GM19025 (cell line): ENCODE measurements around the gene MTPN.

Experiments used
- ATAC-seq: cut with Tn5 transposase; IDR thresholded peaks from one replicate; pipeline ENCODE4 v1.9.1; 2021; ENCODE audit warnings: mild to moderate bottlenecking, low read depth, moderate library complexity; ENCODE audit not compliant: unreplicated experiment

MTPN gene

DNA sequence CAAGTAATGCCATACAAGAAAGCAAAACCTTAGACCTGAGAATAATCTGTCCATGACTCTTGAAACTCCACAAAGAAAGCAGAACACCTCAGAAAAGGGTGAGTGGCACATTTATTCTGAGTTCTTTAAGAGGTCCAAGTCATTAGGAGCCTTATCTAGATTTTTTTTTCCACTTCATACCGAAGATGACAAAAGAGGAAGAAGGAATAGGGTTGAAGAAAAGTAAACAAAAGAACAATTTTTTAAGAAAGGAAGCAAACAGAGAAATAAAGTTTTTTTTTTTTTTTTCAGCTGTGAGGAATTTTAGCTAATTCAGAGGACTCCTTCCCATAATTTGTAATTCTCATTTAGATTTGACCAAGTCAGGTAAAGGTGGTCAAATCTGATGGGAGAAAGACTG, 13.1 kb upstream of the MTPN start:
- ATAC-seq, result no peak

DNA sequence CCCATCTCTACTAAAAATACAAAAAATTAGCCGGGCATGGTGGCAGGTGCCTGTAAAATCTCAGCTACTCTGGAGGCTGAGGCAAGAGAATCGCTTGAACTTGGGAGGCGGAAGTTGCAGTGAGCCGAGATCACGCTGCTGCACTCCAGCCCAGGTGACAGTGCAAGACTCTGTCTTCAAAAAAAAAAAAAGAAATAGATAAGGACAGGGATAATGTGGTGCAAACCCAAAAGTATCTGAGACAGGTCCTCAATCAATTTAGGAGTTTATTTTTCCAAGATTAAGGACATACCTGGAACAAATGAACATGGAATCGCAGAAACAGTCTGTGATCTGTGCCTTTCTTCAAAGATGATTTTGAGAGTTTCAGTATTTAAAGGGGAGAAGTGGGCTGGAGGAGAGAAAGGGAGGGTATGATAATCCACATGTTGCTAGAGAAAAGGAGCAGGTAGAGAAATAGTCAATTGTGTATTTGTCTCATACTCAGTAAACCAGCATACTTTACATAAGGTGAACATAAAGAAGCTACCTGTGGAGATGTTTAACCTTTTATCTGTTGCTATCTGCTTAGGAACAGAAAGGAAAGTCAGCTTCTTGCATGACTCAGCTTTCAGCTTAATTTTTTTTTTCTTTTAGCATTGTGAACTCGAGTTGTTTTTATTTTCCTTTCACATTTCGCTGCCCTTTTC, 4.9 kb upstream of the MTPN start:
- no peak for ATAC-seq

DNA sequence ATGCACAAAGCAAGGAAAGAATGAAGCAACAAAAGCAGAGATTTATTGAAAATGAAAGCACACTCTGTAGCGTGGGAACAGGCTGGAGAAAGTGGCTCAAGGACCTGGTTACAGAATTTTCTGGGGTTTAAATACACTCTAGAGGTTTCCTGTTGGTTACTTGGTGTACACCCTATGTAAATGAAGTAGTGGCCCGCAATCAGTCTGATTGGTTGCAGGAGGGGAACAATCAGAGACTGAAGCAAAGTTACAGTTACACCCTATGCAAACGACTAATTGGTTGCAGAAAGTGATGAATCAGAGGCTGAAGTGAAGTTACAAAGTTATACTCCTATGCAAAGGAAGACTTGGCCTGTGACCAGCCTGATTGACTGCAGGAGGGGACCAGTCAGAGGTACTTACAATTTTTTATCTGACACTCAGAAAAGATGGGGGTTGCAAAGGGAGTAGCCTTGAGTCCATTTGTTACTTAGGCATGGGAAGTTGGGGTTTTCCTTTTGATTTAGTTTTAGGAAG, 3.6 kb upstream of the MTPN start:
- ATAC-seq, result peak; percentile 81

GRCh38 chr7:135980012-135980551, 2.9 kb upstream of the MTPN start:
- ATAC-seq, result no peak

- no peak for ATAC-seq
Observed at GRCh38 chr7:135979471-135980011, 2.4 kb upstream of the MTPN start.

DNA sequence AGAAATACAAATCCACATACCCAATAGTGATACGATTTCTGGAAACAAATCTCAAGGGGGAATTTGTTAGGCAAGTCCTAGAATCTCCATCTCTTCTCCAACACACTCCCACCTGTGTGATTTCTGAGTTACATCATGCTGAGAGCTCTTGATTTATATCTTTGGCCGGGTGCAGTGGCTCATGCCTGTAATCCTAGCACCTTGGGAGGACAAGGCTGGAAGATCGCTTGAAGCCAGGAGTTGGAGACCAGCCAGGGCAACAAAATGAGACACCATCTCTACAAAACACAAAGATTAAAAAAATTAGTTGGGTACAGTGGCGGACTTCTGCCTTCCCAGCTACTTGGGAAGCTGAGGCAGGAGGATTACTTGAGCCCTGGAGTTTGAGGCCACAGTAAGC, 1.5 kb upstream of the MTPN start:
- no peak for ATAC-seq

DNA sequence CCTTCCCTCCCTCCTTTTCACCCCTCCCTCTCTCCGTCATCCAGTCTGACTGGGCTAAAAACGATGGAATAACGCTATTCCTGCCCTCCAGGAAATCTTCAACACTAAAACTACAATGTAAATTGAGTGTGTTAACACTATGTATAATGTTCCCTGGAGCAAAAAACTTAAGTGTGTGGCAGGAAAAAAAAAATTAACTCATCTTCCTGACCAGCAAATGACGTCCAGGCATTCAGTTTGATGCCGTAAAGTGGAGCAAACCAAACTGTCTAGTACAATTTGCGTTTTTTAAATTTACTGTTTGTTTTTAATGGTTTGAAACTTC, 545 bp upstream of the MTPN start:
- ATAC-seq, result no peak

DNA sequence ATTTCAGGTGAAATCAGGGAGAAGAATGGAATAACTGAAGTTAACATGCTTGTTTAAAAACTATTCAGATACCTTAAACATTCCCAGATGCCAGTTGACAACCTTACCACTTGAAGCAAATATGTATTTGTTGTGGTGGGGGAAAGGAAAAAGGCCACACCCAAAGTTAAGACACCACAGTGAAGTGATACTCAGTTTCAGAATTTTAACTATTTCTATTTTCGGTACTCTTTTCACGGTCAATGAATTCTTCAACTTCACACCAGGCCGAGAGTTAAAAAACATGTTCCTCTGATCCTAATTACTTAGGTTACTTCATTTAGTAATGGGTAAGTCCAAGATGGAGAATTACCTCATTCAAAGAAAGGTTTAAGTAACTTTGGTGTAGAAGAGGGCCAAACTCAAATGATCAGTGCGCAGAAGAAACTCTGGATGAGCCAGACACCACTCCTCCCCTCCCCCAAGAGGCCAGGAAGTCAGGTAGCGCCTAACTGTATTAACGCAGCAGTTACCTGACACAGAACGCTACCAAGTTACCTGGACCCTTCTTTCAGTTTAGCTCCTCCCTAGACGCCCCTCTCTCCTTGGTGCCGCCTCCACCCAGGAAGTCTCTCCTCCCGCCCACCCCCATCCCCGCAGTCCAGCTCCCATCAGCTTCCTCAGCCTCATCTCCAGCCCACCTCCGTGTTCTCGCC, 700 bp downstream of the MTPN start:
- ATAC-seq, result no peak

DNA sequence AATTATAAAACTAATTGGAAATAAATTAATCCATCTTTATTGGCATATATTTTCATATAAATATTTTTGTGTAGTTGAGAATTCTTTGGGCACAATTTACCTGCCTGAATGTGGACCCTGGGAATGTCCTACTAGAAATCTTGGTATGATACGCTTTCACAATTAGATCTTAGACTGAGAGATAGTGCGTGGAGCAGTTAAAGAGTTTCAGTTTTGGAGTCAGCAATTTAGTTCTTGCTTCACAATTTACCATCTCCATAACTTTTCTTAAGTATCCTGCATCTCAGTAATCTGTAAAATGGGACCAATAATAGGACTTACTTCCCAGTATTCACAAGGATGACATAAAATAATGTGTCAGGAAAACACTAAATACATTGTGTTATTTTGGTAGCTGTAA, 2.0 kb downstream of the MTPN start:
- ATAC-seq, result no peak

DNA sequence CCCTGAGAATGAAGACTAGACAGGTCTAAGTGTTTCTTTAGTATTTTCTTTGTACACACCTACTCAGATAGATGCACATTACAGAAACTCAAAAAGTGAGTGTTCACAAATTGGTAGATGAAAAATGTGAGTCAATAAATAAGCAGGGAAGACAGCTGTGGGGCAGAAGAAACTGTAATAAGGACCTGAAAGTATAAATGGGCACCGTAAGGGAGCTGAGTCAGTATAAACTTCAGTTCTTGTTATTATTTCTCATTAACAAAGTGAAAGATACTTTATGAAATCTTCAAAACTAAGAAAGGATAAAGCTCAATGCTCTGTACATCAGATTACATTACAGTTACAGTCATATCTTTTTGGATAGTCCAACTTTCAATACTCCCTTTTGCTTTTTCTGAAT, 2.5 kb downstream of the MTPN start:
- ATAC-seq, result no peak

DNA sequence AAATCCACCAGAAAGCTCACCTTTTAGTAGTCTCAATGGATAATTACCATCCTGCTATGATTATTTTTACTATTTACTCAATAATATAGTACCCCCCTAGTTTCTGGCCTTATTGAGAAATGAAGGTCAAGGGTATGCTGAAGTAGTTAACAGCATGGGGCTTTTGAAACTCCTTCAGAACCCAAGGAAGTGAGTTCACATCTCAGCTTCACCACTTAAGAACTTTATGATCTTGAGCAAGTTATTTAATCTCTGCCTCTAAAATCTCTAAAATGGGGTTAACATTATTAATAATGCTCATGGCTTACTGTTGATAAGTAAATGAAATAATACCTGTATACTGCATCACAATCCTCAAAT, 5.8 kb downstream of the MTPN start:
- ATAC-seq, result no peak

DNA sequence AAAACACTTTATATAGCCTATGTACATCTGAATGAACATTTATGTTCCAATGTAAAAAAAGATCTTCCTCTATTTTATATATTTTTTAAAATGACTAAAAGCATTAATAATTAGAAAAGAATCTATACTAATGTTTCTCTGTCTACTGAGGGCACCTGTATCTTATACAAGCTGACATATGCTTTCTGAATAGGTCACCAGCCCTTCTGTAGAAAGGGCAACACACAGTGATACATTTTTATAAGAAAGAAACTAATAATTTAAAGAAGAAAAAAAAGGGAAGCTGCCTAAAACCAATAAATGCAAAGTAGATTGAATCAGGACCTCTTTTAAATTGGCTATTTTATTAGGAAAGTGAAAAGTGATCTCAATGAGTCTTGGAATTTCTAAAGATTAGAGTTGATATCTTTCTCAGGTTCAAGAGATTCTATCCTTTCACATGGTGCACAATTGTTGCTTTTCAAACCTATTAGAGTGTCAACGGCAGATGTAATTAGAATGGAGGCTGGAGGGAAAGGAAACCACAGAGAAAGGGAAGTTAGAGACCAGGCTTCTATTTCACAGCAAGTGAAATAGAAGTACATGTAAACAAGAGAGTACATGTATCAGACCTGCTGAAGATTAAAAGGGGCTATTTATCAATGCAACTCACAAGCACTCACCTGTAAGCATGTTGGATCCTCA, 6.3 kb downstream of the MTPN start:
- ATAC-seq, result peak; percentile 60

- no peak for ATAC-seq
Observed at GRCh38 chr7:135970045-135970444, 7.1 kb downstream of the MTPN start.

GRCh38 chr7:135966341-135967043, 10.7 kb downstream of the MTPN start:
- no peak for ATAC-seq

- peak; percentile 47 for ATAC-seq
Observed at GRCh38 chr7:135965602-135966001, 11.6 kb downstream of the MTPN start.

GRCh38 chr7:135964791-135965190, 12.4 kb downstream of the MTPN start:
- ATAC-seq, result no peak

- no peak for ATAC-seq
Observed at GRCh38 chr7:135964274-135964673, 12.9 kb downstream of the MTPN start.

DNA sequence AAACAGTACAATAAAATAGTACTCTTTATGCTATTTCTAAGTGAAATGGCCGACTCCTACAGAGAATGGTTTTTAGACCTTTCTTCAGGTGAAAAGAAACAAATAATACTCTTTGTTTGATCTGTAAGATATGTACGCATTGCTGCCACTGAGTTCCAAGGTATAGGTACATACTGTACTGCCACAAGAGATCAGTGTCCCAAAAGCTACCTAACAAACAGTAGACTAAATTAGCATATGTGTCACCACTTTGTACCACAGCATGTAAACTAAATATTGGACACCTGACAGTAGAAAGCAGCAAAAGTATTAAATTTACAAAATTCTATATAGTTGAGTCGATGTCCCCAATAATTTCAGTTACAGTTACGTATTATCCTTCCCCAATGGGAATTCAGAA, 14.4 kb downstream of the MTPN start:
- no peak for ATAC-seq

GRCh38 chr7:135960709-135961451, 16.3 kb downstream of the MTPN start:
- ATAC-seq, result no peak
